ENCODE measurements around the gene MBD3.
A peak's percentile ranks its signal among the peaks of the same experiment; 100 is the strongest.

MBD3 gene

GRCh38 chr19:1618157-1619093, 25.8 kb upstream of the MBD3 start:
- DNase-seq = no peak

GRCh38 chr19:1616875-1617274, 24.2 kb upstream of the MBD3 start:
- DNase-seq = no peak

- no peak for DNase-seq
Observed at GRCh38 chr19:1616396-1616795, 23.7 kb upstream of the MBD3 start.

- DNase-seq = no peak
Observed at GRCh38 chr19:1615156-1615765, 22.6 kb upstream of the MBD3 start.

- DNase-seq = no peak
Observed at GRCh38 chr19:1613808-1614570, 21.3 kb upstream of the MBD3 start.

- DNase-seq = no peak
Observed at GRCh38 chr19:1613146-1613545, 20.5 kb upstream of the MBD3 start.

- DNase-seq = no peak
Observed at GRCh38 chr19:1612114-1613086, 19.7 kb upstream of the MBD3 start.

GRCh38 chr19:1611353-1611752, 18.7 kb upstream of the MBD3 start:
- no peak for DNase-seq

GRCh38 chr19:1610579-1610978, 17.9 kb upstream of the MBD3 start:
- DNase-seq = peak; percentile 22

- no peak for DNase-seq
Observed at GRCh38 chr19:1609680-1610474, 17.2 kb upstream of the MBD3 start.

- DNase-seq = no peak
Observed at GRCh38 chr19:1609103-1609396, 16.4 kb upstream of the MBD3 start.

GRCh38 chr19:1608359-1609102, 15.9 kb upstream of the MBD3 start:
- DNase-seq = no peak

GRCh38 chr19:1606138-1606651, 13.5 kb upstream of the MBD3 start:
- DNase-seq = no peak

- peak; percentile 84 for DNase-seq
Observed at GRCh38 chr19:1605236-1606137, 12.8 kb upstream of the MBD3 start, which contains the start of gene UQCR11. Gene UQCR11, minus strand, starts transcription at chr19:1605462. Its CDS starts 53 bp downstream, at chr19:1605409.

- DNase-seq = no peak
Observed at GRCh38 chr19:1602091-1602707, 9.5 kb upstream of the MBD3 start.

GRCh38 chr19:1601613-1602064, 9.0 kb upstream of the MBD3 start:
- DNase-seq = no peak

- no peak for DNase-seq
Observed at GRCh38 chr19:1599460-1599846, 6.8 kb upstream of the MBD3 start.

- DNase-seq = no peak
Observed at GRCh38 chr19:1598777-1599459, 6.3 kb upstream of the MBD3 start.

- DNase-seq = no peak
Observed at GRCh38 chr19:1593501-1593772, 772 bp upstream of the MBD3 start.

Data from effector CD8-positive, alpha-beta T cell (primary cell).